BLaER1 treated with 17β-estradiol and CSF1 and Interleukin-3, amounts not matched to agents 10 nM and 100 nM (cell line): ENCODE results near the gene ABHD18.
A peak's percentile ranks its signal among the peaks of the same experiment; 100 is the strongest.
"Not testable (repeated sequence)": the region's sequence is repeated elsewhere in the genome, so short reads cannot be mapped to it uniquely, and the experiment has no call there.

Experiments
- H3K27ac ChIP-seq, 11 experiments: shearing (Covaris generic); formaldehyde crosslinking; 2 replicates each; pipeline ENCODE4 v1.8.1; 2022
- H3K27me3 ChIP-seq, 11 experiments: shearing (Covaris generic); formaldehyde crosslinking; 2 replicates each; pipeline ENCODE4 v1.8.1; 2022
- H3K36me3 ChIP-seq, 11 experiments: shearing (Covaris generic); formaldehyde crosslinking; 2 replicates each; pipeline ENCODE4 v1.8.1; 2022
- H3K4me1 ChIP-seq, 10 experiments: shearing (Covaris generic); formaldehyde crosslinking; 2 replicates each; pipeline ENCODE4 v1.8.1; 2022
- H3K4me2 ChIP-seq, 11 experiments: shearing (Covaris generic); formaldehyde crosslinking; 2 replicates each; pipeline ENCODE4 v1.8.1; 2022
- H3K4me3 ChIP-seq, 10 experiments: shearing (Covaris generic); formaldehyde crosslinking; 2 replicates each; pipeline ENCODE4 v1.8.1; 2022
- H3K9ac ChIP-seq, 11 experiments: shearing (Covaris generic); formaldehyde crosslinking; 2 replicates each; pipeline ENCODE4 v1.8.1; 2022
- H3K9me3 ChIP-seq, 11 experiments: shearing (Covaris generic); formaldehyde crosslinking; replicated peaks in 1 of 11; 2 replicates each; pipeline ENCODE4 v1.8.1; 2022
- H4K20me1 ChIP-seq, 11 experiments: shearing (Covaris generic); formaldehyde crosslinking; 2 replicates each; pipeline ENCODE4 v1.8.1; 2022
- Cebpa-rat ChIP-seq, 11 experiments: shearing (Covaris generic); IDR thresholded peaks; 2 replicates each; pipeline ENCODE4 v1.8.1; 2022

Gene ABHD18

GRCh38 chr4:127975121-127975770 is 10.0 kb downstream of the ABHD18 start:
- Histone ChIP-seq H3K9me3 (peaks cover 14 to 41% (median 34%) of the 10 kb centered on the region in 11 experiments), H3K27ac (no peak overlapping the region), H3K4me1 (peaks cover 0 to 7% (median 0%) of the 10 kb centered on the region in 10 experiments; a peak in 1 of 20 replicates), H3K4me2 (no peak overlapping the region), H3K27me3 (no peaks in the 10 kb centered on the region), H4K20me1 (peaks cover 0 to 36% (median 17%) of the 10 kb centered on the region in 11 experiments; a peak in 12 of 22 replicates), H3K4me3 (no peak overlapping the region), H3K36me3 (peaks cover 58 to 93% (median 69%) of the 10 kb centered on the region in 11 experiments), H3K9ac (no peak overlapping the region)
- peak in 6 of 11 experiments; percentile 24 to 80 (median 75); a peak in 9 of 22 replicates for TF ChIP-seq Cebpa-rat (IDR thresholded peaks at IDR 0.05)

- Histone ChIP-seq H3K27me3 (no peaks in the 10 kb centered on the region), H3K9me3 (peaks cover 14 to 41% (median 34%) of the 10 kb centered on the region in 11 experiments), H3K27ac (no peak overlapping the region), H3K4me2 (no peak overlapping the region), H3K36me3 (peaks cover 42 to 72% (median 56%) of the 10 kb centered on the region in 11 experiments), H3K4me3 (no peak overlapping the region), H4K20me1 (peaks cover 0 to 4% (median 0%) of the 10 kb centered on the region in 11 experiments; a peak in 2 of 22 replicates), H3K9ac (no peak overlapping the region), H3K4me1 (peaks cover 0 to 3% (median 0%) of the 10 kb centered on the region in 10 experiments; a peak in 1 of 20 replicates)
- no peak for TF ChIP-seq Cebpa-rat (IDR thresholded peaks at IDR 0.05)
These were observed 13.7 kb downstream of the ABHD18 start for GRCh38 chr4:127978930-127979329.

- Histone ChIP-seq H3K9ac (no peak overlapping the region), H3K4me3 (no peak overlapping the region), H3K27me3 (no peaks in the 10 kb centered on the region), H3K9me3 (peaks cover 9 to 21% (median 16%) of the 10 kb centered on the region in 11 experiments; a peak in 21 of 22 replicates), H3K27ac (no peak overlapping the region), H3K4me1 (no peaks in the 10 kb centered on the region), H4K20me1 (no peaks in the 10 kb centered on the region; a peak in 1 of 22 replicates), H3K4me2 (no peak overlapping the region), H3K36me3 (peaks cover 52 to 73% (median 59%) of the 10 kb centered on the region in 11 experiments)
- no peak for TF ChIP-seq Cebpa-rat (IDR thresholded peaks at IDR 0.05)
These were observed 17.2 kb downstream of the ABHD18 start for GRCh38 chr4:127982445-127982844.

- H3K9ac ChIP-seq, result no peak overlapping the region
- H3K4me1 ChIP-seq, result peaks cover 0 to 8% (median 0%) of the 10 kb centered on the region in 10 experiments; a peak in 4 of 20 replicates
- H3K27me3 ChIP-seq, result no peaks in the 10 kb centered on the region
- TF ChIP-seq Cebpa-rat (IDR thresholded peaks at IDR 0.05), result no peak
- no peak overlapping the region for H3K27ac ChIP-seq
- H4K20me1 ChIP-seq, result no peaks in the 10 kb centered on the region; a peak in 1 of 22 replicates
- peaks cover 58 to 83% (median 71%) of the 10 kb centered on the region in 11 experiments for H3K36me3 ChIP-seq
- H3K9me3 ChIP-seq, result no peaks in the 10 kb centered on the region
- no peak overlapping the region for H3K4me3 ChIP-seq
- H3K4me2 ChIP-seq, result no peak overlapping the region
These were observed 20.8 kb downstream of the ABHD18 start for GRCh38 chr4:127985989-127986388.

- Histone ChIP-seq H3K4me1 (peaks cover 0 to 21% (median 7%) of the 10 kb centered on the region in 10 experiments; a peak in 13 of 20 replicates), H3K36me3 (peaks cover 65 to 99% (median 77%) of the 10 kb centered on the region in 11 experiments), H4K20me1 (no peaks in the 10 kb centered on the region), H3K9ac (no peak overlapping the region), H3K4me2 (peak overlapping the region in 1 of 11 experiments; percentile 7; a peak in 1 of 22 replicates), H3K27me3 (no peaks in the 10 kb centered on the region), H3K27ac (no peak overlapping the region), H3K4me3 (no peak overlapping the region), H3K9me3 (no peaks in the 10 kb centered on the region)
- no peak for TF ChIP-seq Cebpa-rat (IDR thresholded peaks at IDR 0.05)
These were observed 23.4 kb downstream of the ABHD18 start for GRCh38 chr4:127988638-127989037.

GRCh38 chr4:127993151-127993550 is 27.9 kb downstream of the ABHD18 start:
- Histone ChIP-seq H3K27me3 (no peaks in the 10 kb centered on the region), H3K36me3 (peaks cover 51 to 97% (median 63%) of the 10 kb centered on the region in 11 experiments), H3K4me1 (peaks cover 0 to 35% (median 14%) of the 10 kb centered on the region in 10 experiments; a peak in 14 of 20 replicates), H3K9ac (peak overlapping the region in 3 of 11 experiments; percentile 17 to 46 (median 35); a peak in 5 of 22 replicates), H3K4me2 (peak overlapping the region in 7 of 11 experiments; percentile 13 to 77 (median 34); a peak in 10 of 22 replicates), H3K4me3 (peak overlapping the region in 2 of 10 experiments; percentile 13 to 15; a peak in 2 of 20 replicates), H4K20me1 (no peaks in the 10 kb centered on the region), H3K9me3 (peaks cover 11 to 33% (median 25%) of the 10 kb centered on the region in 11 experiments), H3K27ac (peak overlapping the region in 4 of 11 experiments; percentile 10 to 65 (median 52); a peak in 5 of 22 replicates)
- TF ChIP-seq Cebpa-rat (IDR thresholded peaks at IDR 0.05), result no peak

- H3K27me3 ChIP-seq, result no peaks in the 10 kb centered on the region
- H3K4me2 ChIP-seq, result no peak overlapping the region
- no peak overlapping the region for H3K4me3 ChIP-seq
- no peak overlapping the region for H3K9ac ChIP-seq
- H3K9me3 ChIP-seq, result peaks cover 27 to 57% (median 48%) of the 10 kb centered on the region in 11 experiments
- H3K4me1 ChIP-seq, result peaks cover 0 to 31% (median 14%) of the 10 kb centered on the region in 10 experiments; a peak in 14 of 20 replicates
- no peaks in the 10 kb centered on the region; a peak in 1 of 22 replicates for H4K20me1 ChIP-seq
- no peak for TF ChIP-seq Cebpa-rat (IDR thresholded peaks at IDR 0.05)
- no peak overlapping the region for H3K27ac ChIP-seq
- H3K36me3 ChIP-seq, result peaks cover 53 to 97% (median 70%) of the 10 kb centered on the region in 11 experiments
These were observed 30.6 kb downstream of the ABHD18 start for GRCh38 chr4:127995776-127996175.

GRCh38 chr4:127996521-127996920 is 31.3 kb downstream of the ABHD18 start:
- H3K4me2 ChIP-seq, H3K9ac ChIP-seq, H3K27ac ChIP-seq, H3K4me3 ChIP-seq, H4K20me1 ChIP-seq, H3K27me3 ChIP-seq: not testable (repeated sequence)
- H3K9me3 ChIP-seq, result peaks cover 27 to 59% (median 49%) of the 10 kb centered on the region in 11 experiments
- peaks cover 46 to 92% (median 65%) of the 10 kb centered on the region in 11 experiments for H3K36me3 ChIP-seq
- peaks cover 0 to 31% (median 14%) of the 10 kb centered on the region in 10 experiments; a peak in 14 of 20 replicates for H3K4me1 ChIP-seq
